ENCODE results near the gene AP2A1.

Gene AP2A1

DNA sequence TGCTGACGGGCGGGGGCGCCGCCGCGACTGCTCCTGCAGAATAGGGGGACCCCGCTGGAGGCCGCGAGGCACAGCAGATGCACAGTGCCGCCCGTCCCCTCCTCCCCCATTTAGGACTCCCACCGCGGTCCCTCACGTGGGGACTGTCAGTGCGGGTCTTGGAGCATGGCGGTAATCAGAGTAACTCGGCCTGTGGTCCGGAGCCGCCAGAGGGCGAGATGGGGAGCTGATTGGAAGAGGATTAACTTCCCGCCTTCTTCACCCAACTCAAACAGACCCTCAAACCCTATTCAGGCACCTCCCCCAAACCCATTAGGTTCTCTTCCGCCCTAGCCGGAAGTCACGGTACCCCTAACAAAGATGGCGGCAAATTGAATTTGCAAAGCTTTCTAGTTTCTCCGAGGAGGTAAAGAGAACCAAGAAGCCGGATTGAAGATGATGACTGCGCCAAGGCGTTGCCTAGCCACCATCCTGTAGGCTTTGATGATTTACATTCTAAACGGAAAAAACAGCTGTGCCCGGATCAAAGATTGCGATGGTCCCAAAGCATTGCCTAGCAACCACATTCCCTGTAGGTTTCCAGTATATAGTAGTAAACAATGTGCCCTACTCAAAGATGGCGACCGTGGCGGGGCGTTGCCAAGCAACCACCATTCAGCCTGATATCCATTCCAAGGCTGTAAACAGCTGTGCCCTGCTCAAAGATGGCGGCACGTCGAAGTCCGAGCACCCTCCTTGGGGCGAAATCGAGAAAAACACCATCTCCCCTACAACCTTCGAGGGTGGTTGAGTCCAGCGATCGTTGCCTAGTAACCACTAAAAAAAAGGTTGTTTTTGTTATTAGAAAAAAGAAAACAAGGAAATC is 46.4 kb downstream of the AP2A1 start, which contains the start of gene FUZ:
Gene FUZ, minus strand, starts transcription at position 296 of the 865 bp plus-strand sequence. Its CDS starts 186 bp downstream, at position 110.
- H2AK5ac ChIP-seq (ENCODE audit: low read length) = peak within 1 kb of the TSS; percentile 44
- H3K4me3 ChIP-seq (ENCODE audit: low read depth, low read length) = peak within 1 kb of the TSS; percentile 83
- H2BK120ac ChIP-seq (ENCODE audit: insufficient read depth, low read length, poor library complexity) = peak within 1 kb of the TSS; percentile 87
- H3K79me2 ChIP-seq (ENCODE audit: control insufficient read depth, insufficient read depth, low read length, poor library complexity) = peaks cover 6% of the 10 kb centered on the region
- H2AFZ ChIP-seq (ENCODE audit: insufficient read depth, low read length, poor library complexity) = peak within 1 kb of the TSS; percentile 94
- peak within 1 kb of the TSS; percentile 93 for H4K8ac ChIP-seq (ENCODE audit: low read depth, low read length)
- WGBS (ENCODE audit: extremely low coverage, insufficient coverage, insufficient read length) = no CpG with 5 or more reads among the region's 45 CpGs
- H3K36me3 ChIP-seq (ENCODE audit: control insufficient read depth in 1 of 2, insufficient read depth in 2 of 2, low read length in 2 of 2) = no peaks in the 10 kb centered on the region
- peak within 1 kb of the TSS; percentile 88 for H3K9ac ChIP-seq (ENCODE audit: low read length)
- H3K4me1 ChIP-seq (ENCODE audit: control insufficient read depth in 1 of 2, insufficient read depth in 2 of 2, low read length in 2 of 2) = peaks cover 9 to 16% of the 10 kb centered on the region in 2 experiments
- H2BK5ac ChIP-seq (ENCODE audit: low read depth, low read length, poor library complexity) = peak within 1 kb of the TSS; percentile 64
- H3K27ac ChIP-seq (ENCODE audit: low read depth, low read length) = peak within 1 kb of the TSS; percentile 37
- H3K4me2 ChIP-seq (ENCODE audit: low read length) = peak within 1 kb of the TSS; percentile 73
- H3K9me3 ChIP-seq (ENCODE audit: insufficient read depth, low read depth, low read length) = no peaks in the 10 kb centered on the region
- H3K4ac ChIP-seq (ENCODE audit: low read depth, low read length) = peak within 1 kb of the TSS; percentile 58
- H3K27me3 ChIP-seq (ENCODE audit: insufficient read depth, low read length) = no peaks in the 10 kb centered on the region
- no peak within 1 kb of the TSS for H3K23ac ChIP-seq (ENCODE audit: low read length)
- peak within 1 kb of the TSS; percentile 64 for H3K18ac ChIP-seq (ENCODE audit: low read length)
- H4K91ac ChIP-seq (ENCODE audit: low read depth, low read length) = peak within 1 kb of the TSS; percentile 84
- peak within 1 kb of the TSS; percentile 85 for H4K12ac ChIP-seq (ENCODE audit: low read depth, low read length)
- peak within 1 kb of the TSS; percentile 80 for H3K14ac ChIP-seq (ENCODE audit: low read length)
- peak; percentile 99 for DNase-seq
- no peak within 1 kb of the TSS for H2BK12ac ChIP-seq (ENCODE audit: low read length)
- H3K79me1 ChIP-seq (ENCODE audit: low read length) = peaks cover 16% of the 10 kb centered on the region

DNA sequence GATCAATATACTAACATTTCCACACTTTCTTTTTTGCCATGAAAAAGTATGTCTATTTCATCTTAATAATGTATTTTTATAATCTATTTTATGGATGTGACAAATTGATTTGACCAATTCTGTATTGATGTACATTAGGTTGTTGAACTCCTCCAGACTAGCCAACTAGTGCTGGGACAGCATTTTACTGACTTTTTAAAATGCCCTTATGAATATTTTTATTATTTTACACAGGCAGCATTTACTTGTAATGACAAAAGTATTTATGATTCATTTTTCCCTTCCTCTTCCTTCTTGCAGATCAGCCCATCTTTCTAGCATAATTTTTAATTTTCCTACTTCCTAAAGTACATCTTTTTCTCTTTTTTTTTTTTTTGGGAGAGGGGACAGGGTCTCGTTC is 47.2 kb downstream of the AP2A1 start:
- no peak overlapping the region for H2BK5ac ChIP-seq (ENCODE audit: low read depth, low read length, poor library complexity)
- H3K79me1 ChIP-seq (ENCODE audit: low read length) = peaks cover 20% of the 10 kb centered on the region
- no peak overlapping the region for H3K4ac ChIP-seq (ENCODE audit: low read depth, low read length)
- no peak overlapping the region for H3K23ac ChIP-seq (ENCODE audit: low read length)
- no peak overlapping the region for H3K9ac ChIP-seq (ENCODE audit: low read length)
- H3K79me2 ChIP-seq (ENCODE audit: control insufficient read depth, insufficient read depth, low read length, poor library complexity) = peaks cover 13% of the 10 kb centered on the region
- H3K18ac ChIP-seq (ENCODE audit: low read length) = no peak overlapping the region
- no peak overlapping the region for H4K12ac ChIP-seq (ENCODE audit: low read depth, low read length)
- H3K4me3 ChIP-seq (ENCODE audit: low read depth, low read length) = no peak overlapping the region
- H4K91ac ChIP-seq (ENCODE audit: low read depth, low read length) = no peak overlapping the region
- no peak overlapping the region for H2BK120ac ChIP-seq (ENCODE audit: insufficient read depth, low read length, poor library complexity)
- H3K9me3 ChIP-seq (ENCODE audit: insufficient read depth, low read depth, low read length) = no peaks in the 10 kb centered on the region
- H3K27me3 ChIP-seq (ENCODE audit: insufficient read depth, low read length) = no peaks in the 10 kb centered on the region
- H3K36me3 ChIP-seq (ENCODE audit: control insufficient read depth in 1 of 2, insufficient read depth in 2 of 2, low read length in 2 of 2) = no peaks in the 10 kb centered on the region
- DNase-seq = peak in 1 of 2 donors; percentile 55
- no peak overlapping the region for H3K14ac ChIP-seq (ENCODE audit: low read length)
- no peak overlapping the region for H3K27ac ChIP-seq (ENCODE audit: low read depth, low read length)
- no peak overlapping the region for H2BK12ac ChIP-seq (ENCODE audit: low read length)
- no peak overlapping the region for H2AFZ ChIP-seq (ENCODE audit: insufficient read depth, low read length, poor library complexity)
- no peak overlapping the region for H3K4me2 ChIP-seq (ENCODE audit: low read length)
- WGBS (ENCODE audit: extremely low coverage, insufficient coverage, insufficient read length) = no CpG with 5 or more reads among the region's 1 CpG
- peaks cover 10 to 17% of the 10 kb centered on the region in 2 experiments for H3K4me1 ChIP-seq (ENCODE audit: control insufficient read depth in 1 of 2, insufficient read depth in 2 of 2, low read length in 2 of 2)
- no peak overlapping the region for H4K8ac ChIP-seq (ENCODE audit: low read depth, low read length)
- H2AK5ac ChIP-seq (ENCODE audit: low read length) = no peak overlapping the region

DNA sequence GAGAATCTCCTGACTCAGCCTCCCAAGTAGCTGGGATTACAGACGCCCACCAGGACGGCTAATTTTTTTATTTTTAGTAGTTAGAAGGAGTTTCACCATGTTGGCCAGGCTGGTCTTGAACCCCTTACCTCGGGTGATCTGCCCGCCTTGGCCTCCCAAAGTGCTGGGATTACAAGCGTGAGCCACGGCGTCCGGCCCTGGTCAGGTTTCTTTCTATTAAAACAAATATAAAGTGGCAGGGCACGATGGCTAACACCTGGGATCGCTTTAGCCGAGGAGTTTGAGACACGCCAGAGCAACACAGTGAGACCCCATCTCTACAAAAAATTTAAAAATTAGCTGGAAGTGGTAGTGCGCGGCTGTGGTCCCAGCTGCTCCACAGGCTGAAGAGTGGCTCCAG is 49.8 kb downstream of the AP2A1 start:
- Histone ChIP-seq H3K4me2 (ENCODE audit: low read length) (no peak overlapping the region), H2BK12ac (ENCODE audit: low read length) (no peak overlapping the region), H3K23ac (ENCODE audit: low read length) (no peak overlapping the region), H3K79me1 (ENCODE audit: low read length) (peaks cover 17% of the 10 kb centered on the region), H3K14ac (ENCODE audit: low read length) (no peak overlapping the region), H4K91ac (ENCODE audit: low read depth, low read length) (no peak overlapping the region), H3K18ac (ENCODE audit: low read length) (no peak overlapping the region), H4K12ac (ENCODE audit: low read depth, low read length) (no peak overlapping the region), H2BK5ac (ENCODE audit: low read depth, low read length, poor library complexity) (no peak overlapping the region), H3K36me3 (ENCODE audit: control insufficient read depth in 1 of 2, insufficient read depth in 2 of 2, low read length in 2 of 2) (peaks cover 9 to 11% of the 10 kb centered on the region in 2 experiments), H4K8ac (ENCODE audit: low read depth, low read length) (no peak overlapping the region), H3K79me2 (ENCODE audit: control insufficient read depth, insufficient read depth, low read length, poor library complexity) (peaks cover 13% of the 10 kb centered on the region), H2AFZ (ENCODE audit: insufficient read depth, low read length, poor library complexity) (peak overlapping the region; percentile 15), H3K27ac (ENCODE audit: low read depth, low read length) (no peak overlapping the region), H2AK5ac (ENCODE audit: low read length) (no peak overlapping the region), H3K9me3 (ENCODE audit: insufficient read depth, low read depth, low read length) (no peaks in the 10 kb centered on the region), H3K9ac (ENCODE audit: low read length) (no peak overlapping the region), H3K4me3 (ENCODE audit: low read depth, low read length) (no peak overlapping the region), H3K4me1 (ENCODE audit: control insufficient read depth in 1 of 2, insufficient read depth in 2 of 2, low read length in 2 of 2) (peaks cover 10 to 12% of the 10 kb centered on the region in 2 experiments), H3K4ac (ENCODE audit: low read depth, low read length) (no peak overlapping the region), H3K27me3 (ENCODE audit: insufficient read depth, low read length) (no peaks in the 10 kb centered on the region), H2BK120ac (ENCODE audit: insufficient read depth, low read length, poor library complexity) (no peak overlapping the region)
- WGBS (ENCODE audit: extremely low coverage, insufficient coverage, insufficient read length) = no CpG with 5 or more reads among the region's 14 CpGs
- peak in 1 of 2 donors; percentile 13 for DNase-seq

DNA sequence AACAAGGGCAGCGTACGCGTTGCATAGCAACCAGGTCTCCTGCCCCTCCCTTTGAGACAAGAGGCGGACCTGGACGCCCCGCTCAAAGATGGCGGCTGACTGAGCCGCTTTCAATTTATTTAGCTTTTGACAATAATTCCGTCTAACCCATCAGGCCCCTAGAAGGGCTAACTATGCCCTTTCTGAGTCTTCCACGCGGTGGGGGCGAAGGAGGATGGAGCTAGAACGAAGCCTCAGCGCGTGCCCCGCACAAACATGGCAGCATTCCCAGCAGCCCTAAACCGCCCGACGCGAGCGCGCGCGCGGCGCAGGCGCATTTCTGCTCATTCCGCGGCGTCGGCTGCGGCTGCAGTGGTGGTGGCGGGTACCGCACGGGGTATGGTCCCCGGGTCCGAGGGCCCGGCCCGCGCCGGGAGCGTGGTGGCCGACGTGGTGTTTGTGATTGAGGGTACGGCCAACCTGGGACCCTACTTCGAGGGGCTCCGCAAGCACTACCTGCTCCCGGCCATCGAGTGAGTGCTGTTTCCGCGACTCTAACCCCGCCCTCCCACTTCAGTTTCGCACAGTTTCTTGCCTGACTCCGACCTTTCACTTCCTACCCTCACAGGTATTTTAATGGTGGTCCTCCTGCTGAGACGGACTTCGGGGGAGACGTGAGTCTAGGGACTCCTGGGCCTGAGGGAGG is 51.3 kb downstream of the AP2A1 start, which contains the start of gene MED25:
Gene MED25, plus strand, starts transcription at position 326 of the 685 bp plus-strand sequence. Its CDS starts 53 bp downstream, at position 379.
- Histone ChIP-seq H4K8ac (ENCODE audit: low read depth, low read length) (peak within 1 kb of the TSS; percentile 94), H3K4me2 (ENCODE audit: low read length) (peak within 1 kb of the TSS; percentile 85), H3K4me1 (ENCODE audit: control insufficient read depth in 1 of 2, insufficient read depth in 2 of 2, low read length in 2 of 2) (peaks cover 5% of the 10 kb centered on the region in 2 experiments), H3K27ac (ENCODE audit: low read depth, low read length) (peak within 1 kb of the TSS; percentile 44), H2AK5ac (ENCODE audit: low read length) (peak within 1 kb of the TSS; percentile 80), H3K9me3 (ENCODE audit: insufficient read depth, low read depth, low read length) (no peaks in the 10 kb centered on the region), H3K23ac (ENCODE audit: low read length) (no peak within 1 kb of the TSS), H3K36me3 (ENCODE audit: control insufficient read depth in 1 of 2, insufficient read depth in 2 of 2, low read length in 2 of 2) (peaks cover 12 to 15% of the 10 kb centered on the region in 2 experiments), H3K79me1 (ENCODE audit: low read length) (peaks cover 13% of the 10 kb centered on the region), H3K9ac (ENCODE audit: low read length) (peak within 1 kb of the TSS; percentile 93), H2BK12ac (ENCODE audit: low read length) (no peak within 1 kb of the TSS), H4K12ac (ENCODE audit: low read depth, low read length) (peak within 1 kb of the TSS; percentile 79), H2BK120ac (ENCODE audit: insufficient read depth, low read length, poor library complexity) (peak within 1 kb of the TSS; percentile 93), H3K18ac (ENCODE audit: low read length) (peak within 1 kb of the TSS; percentile 83), H3K14ac (ENCODE audit: low read length) (peak within 1 kb of the TSS; percentile 86), H3K4me3 (ENCODE audit: low read depth, low read length) (peak within 1 kb of the TSS; percentile 93), H2BK5ac (ENCODE audit: low read depth, low read length, poor library complexity) (peak within 1 kb of the TSS; percentile 96), H3K4ac (ENCODE audit: low read depth, low read length) (peak within 1 kb of the TSS; percentile 99), H3K79me2 (ENCODE audit: control insufficient read depth, insufficient read depth, low read length, poor library complexity) (peaks cover 10% of the 10 kb centered on the region), H2AFZ (ENCODE audit: insufficient read depth, low read length, poor library complexity) (peak within 1 kb of the TSS; percentile 77), H4K91ac (ENCODE audit: low read depth, low read length) (peak within 1 kb of the TSS; percentile 60), H3K27me3 (ENCODE audit: insufficient read depth, low read length) (no peaks in the 10 kb centered on the region)
- no CpG with 5 or more reads among the region's 57 CpGs for WGBS (ENCODE audit: extremely low coverage, insufficient coverage, insufficient read length)
- DNase-seq = peak; percentile 83 to 92
